Forelimb muscle (tissue), 1 donor: ENCODE results near the gene TUBB3. TPM values are rescaled to one million over a fixed set of nuclear protein-coding genes. Genes with fewer than 3 reads are reported as not detected.

ENCODE experiments used
- DNase-seq: peaks from one replicate; pipeline ENCODE4 v3.0.0-alpha.2; 2013; ENCODE audit warnings: low read depth
- polyA plus RNA-seq: library from polyadenylated mRNA; unstranded; fragments of 120-200 nt; gene quantifications from one replicate; pipeline ENCODE4 v1.2.1, GENCODE V29; 2013; ENCODE audit not compliant: insufficient read length

TUBB3 gene
- polyA plus RNA-seq, 1 donor, result 6.1 TPM

DNA sequence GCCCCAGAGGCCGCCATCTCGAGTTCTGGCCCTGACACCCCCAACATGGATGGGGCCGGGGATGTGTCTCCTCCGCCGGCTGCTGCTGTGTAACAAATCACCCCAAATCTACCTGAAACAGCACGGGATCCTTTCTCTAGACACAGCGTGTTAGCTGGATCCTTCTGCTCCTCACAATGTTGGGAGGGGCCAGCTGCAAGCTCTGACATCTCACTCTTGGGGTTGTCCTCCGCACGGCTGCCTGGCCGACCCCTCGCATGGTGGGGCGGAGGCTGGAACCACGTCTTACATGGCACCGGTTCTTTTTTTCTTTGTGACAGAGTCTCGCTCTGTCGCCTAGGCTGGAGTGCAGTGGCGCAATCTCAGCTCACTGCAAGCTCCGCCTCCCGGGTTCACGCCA is 13.8 kb downstream of the TUBB3 start:
- no peak for DNase-seq

DNA sequence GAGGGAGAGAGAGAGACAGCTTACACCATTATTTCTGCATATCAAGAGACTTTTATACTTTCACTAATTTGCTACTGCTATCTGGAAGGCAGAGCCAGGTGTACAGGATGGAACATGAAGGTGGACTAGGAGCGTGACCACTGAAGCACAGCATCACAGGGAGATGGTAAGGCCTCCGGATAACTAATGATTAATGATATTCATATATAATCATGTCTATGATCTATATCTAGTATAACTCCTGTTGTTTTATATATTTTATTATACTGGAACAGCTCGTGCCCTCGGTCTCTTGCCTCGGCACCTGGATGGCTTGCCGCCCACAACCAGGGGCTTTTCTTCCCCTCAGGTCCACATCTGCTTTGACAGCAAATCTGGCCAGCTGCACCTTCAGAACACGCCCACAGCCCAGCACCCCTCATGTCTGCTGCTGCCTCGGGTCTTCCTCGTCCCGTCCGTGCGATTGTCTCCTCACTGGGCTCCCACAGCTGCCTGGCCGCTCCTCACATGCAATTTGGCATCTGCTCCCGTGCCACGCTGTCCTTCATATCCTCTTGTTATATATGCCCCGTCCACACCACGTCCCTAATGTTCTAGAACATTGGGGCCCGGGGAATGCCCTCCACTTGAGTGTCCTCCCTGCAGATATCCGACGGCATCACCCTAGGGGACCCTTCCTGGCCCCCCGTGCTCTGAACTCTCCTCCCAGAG is 15.2 kb downstream of the TUBB3 start:
- DNase-seq, result no peak

DNA sequence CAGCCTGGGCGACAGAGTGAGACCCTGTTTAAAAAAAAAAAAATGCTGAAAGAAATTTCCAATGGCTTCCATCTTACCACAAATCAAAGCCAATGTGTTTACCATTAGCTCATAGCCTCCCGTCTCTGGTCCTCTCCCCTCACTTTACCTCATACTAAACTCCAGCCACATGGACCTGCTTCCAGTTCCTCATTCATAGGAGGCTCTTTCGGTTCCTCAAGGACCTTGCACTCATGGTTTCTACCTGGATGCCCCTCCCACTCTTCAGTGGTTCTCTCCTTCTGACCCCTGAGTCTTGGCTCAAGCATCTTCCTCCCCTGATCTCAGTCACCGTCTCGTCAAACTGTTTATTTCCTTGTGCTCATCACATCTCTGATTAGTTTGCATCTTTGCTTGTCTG is 21.6 kb downstream of the TUBB3 start:
- DNase-seq, result no peak

DNA sequence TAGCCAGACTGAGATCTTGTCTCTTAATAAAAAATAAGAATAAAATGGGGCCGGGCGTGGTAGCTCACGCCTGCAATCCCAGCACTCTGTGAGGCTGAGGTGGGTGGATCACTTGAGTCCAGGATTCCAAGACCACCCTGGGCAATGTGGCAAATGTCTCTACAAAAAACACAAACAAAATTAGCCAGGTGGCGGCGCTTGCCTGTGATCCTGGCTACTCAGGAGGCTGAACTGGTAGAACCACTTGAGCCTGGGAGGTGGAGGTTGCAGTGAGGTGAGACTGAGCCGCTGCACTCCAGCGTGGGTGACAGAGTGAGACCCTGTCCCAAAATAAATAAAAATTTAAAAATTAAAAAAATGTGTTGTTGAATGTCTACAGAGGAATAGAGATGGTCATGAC is 22.5 kb downstream of the TUBB3 start:
- DNase-seq, result no peak

DNA sequence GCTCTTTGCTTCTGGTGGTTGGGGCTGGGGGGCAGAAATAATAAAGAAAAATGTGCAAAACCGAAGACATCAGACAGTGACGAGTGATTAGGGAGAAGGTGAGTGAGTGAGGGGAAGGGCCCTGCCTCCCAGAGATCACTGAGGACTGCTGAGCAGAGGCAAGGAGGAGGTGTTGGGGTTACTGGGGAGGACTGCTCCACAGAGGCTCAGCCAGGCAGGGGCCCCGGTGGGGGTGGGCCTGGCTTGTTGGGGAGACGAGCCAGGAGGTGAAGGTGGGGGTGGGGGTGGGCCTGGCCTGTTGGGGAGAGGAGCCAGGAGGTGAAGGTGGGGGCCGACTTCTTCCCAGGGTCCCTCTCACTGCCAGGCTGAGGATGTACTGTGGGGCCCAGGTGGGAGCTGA is 23.4 kb downstream of the TUBB3 start:
- DNase-seq, result no peak

DNA sequence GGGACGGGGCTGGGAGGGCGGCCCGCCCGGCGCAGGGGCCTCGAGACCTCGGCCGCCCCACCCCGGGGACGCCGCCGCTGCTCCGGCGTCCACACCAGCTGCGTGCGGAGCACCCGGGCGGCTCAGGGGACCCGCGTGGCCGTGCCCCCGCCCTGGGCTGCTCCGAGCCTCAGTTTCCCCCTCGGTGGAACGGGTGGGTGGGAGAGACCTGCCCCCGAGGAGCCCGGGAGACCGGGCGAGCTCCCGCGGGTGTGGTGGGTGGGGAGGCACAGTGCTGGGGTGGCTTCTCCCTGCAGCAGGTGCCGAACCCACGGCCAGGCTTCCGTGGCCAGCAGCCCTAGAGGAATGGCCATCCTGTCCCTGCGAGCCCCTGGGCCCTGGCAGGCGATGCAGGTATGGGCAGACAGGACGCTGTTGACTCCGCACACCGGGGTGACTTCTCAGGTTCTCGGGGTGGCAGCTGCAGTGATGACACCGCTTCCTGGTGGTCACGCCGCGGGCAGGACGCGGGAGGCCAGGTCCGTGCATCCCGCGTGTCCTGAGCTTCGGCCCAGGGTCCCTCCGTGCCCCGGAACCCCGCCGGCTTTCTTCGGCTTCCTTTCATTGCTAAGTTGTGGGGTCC is 26.1 kb downstream of the TUBB3 start:
- no peak for DNase-seq

DNA sequence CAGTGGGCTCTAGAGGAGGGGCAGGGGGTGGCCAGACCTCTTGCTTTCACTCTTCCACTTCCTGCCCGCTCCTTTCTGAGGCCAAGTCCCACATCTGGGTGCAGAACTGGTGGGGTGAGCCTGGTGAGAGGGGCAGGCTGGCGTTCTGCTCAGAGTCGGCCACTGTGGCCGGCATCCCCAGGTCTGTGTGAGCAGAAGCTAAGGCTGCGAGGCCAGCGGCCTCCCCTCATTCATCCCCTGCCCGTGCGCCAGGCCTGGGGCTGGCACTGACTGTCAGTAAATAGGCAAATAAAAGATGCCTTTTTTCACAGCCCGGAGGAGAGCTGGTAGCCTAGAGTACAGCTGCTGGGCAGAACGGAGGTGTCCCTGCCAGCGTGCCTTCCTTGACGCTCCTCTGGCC is 26.6 kb downstream of the TUBB3 start:
- no peak for DNase-seq

DNA sequence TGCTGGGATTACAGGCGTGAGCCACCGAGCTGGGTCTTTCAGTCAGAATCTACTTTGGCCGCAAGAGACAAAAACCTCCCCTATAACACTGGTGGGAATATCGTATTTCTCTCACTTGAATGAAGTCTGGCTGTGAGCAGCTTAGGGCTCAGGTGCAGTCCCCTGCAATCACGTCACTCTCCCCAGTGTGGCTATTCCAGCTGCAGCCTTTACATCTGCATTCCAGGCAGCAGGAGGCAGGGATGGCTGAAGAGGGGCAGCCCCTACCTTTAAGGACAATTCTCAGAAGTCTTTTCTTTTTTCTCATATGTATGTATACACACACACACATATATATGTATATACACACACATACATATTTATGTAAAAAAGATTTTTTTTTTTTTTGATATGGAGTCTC is 28.4 kb downstream of the TUBB3 start:
- no peak for DNase-seq

DNA sequence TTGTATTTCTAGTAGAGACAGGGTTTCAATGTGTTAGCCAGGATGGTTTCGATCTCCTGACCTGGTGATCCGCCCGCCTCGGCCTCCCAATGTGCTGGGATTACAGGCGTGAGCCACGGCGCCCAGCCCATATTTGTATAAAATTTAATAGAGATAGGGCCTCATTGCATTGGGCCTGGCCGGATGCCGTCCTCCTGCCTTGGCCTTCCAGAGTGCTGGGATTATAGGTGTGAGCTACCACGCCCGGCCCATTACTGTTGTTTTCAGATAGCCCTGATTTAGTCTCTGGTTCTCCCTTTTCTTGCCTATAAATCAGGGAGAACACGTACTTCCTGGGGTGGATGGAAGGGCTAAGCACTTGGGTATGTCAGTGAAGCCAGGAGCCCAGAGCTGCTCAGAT is 28.9 kb downstream of the TUBB3 start:
- DNase-seq, result no peak

DNA sequence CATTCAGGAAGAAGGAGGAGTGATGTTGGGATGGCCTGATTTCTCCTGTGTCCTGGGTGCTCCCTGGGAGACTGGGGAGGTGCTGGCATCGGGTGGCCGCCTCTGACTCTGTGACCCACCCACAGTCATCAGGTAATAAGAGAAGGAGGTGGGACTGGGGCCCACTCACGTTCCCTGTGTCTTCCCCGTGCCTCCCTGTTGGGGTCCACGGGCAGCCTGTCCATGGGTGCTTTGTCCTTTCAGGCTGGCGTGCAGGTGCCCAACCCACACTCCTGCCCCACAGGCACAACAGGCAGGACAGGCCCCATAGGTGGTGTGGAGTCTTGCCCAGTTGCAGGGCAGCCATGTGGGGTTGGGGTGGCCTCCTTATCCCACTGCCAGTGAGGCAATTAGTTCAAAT is 29.4 kb downstream of the TUBB3 start:
- DNase-seq, result no peak

DNA sequence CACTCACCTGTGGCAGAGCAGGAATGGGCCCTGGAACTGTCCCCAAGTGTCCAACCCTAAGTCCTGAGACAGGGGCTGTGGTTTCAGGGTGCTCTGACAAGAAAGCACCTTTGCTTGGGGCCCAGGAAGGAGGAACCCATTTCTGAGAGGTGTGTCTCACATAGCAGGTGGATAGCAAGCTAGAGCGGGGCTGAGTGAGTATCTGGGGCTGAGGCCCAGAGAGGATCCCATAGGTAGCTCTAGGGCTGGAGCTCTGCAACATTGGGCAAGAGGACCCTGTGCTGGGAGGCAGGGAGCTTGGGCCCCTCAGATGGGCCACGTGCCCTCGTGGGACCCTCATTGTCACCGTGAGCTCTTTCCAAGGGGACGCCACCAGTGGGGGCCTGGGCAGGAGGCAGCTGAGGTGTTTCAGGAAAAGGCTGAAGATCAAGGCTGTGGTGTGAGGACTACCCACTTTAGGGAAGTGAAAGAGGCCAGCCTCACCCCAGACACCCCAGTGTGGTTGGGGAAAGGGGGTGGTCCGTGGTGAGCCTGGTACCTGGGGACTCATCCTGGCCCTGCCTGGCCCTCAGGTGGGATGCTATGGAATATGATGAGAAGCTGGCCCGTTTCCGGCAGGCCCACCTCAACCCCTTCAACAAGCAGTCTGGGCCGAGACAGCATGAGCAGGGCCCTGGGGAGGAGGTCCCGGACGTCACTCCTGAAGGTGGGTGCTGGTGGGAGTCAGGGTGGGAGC is 30.7 kb downstream of the TUBB3 start:
- no peak for DNase-seq

DNA sequence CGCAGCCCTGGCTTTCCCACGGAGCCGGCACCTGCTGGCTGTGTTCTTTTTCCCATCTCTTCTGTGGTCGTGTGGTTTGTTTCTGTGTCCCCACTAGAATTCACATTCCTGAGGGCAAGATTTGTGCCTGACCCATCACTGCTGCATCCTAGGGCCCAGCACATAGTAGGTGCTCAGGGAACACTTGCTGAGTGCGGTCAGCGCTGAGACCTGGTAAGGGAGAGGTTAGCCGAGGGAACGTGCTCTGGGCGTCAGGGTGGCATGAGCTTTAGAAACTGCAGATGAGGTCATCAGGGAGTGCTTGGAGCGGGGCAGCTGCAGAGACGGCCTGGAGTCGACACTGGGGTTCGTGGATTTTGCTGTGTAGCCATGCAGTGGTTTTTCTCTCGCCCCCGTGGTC is 31.3 kb downstream of the TUBB3 start:
- DNase-seq, result no peak

DNA sequence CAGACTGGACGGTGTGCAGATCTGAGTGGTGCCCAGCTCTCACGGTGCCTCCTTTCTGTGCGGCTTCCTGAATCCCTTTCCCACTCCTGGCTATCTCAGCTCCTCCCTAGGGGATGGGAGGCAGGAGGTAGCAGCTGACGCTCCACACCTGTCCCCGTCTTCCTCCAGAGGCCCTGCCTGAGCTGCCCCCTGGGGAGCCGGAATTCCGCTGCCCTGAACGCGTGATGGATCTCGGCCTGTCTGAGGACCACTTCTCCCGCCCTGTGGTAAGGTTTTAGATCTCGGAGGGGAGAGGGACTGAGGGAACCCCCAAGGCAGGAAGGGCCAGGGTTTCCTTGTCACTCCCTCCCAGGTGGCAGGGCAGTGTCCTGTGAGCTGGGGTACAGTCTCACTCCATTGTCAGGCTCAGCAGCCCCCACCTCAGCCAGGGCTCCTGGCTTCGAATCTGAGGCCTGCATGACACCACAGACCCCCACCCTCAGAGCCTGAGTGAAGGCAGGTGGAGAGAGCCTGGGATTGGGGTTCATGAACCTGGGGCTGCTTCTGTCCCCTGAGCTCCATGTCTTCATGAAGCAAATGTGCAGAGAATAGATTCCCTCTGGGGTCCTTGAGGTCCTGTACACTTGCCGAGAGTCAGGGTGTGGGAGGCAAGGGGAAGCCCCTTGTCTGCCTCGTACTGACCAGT is 32.0 kb downstream of the TUBB3 start:
- DNase-seq, result no peak

DNA sequence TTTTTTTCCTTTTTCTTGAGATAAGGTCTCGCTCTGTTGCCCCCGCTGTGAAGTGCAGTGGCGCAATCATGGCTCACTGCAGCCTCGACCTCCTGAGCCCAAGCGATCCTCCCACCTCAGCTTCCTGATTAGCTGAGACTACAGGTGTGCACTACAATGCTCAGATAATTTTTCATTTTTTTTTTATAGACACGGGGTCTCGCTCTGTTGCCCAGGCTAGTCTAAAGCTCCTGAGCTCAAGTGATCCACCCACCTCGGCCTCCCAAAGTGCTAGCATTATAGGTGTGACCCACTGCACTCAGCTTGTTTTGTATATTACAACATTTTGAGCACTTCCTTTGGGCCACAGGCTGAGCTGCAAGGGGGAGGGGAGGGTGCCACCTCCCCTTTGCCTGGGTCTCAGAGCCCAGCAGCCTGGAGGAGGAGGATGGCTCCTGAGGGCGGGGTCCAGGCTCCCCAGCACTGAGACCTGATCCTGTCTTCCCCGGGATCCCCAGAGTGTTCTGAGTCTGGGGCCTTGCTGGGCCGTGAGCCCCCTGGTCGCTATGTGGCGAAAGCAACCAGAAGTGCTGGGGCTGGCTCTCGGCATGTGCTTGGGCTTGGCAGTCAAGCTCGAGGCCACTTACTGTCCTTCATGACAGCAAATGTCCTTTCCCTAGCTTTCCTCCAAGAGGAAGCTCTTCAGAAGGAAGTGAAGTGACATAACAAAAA is 33.5 kb downstream of the TUBB3 start:
- no peak for DNase-seq

DNA sequence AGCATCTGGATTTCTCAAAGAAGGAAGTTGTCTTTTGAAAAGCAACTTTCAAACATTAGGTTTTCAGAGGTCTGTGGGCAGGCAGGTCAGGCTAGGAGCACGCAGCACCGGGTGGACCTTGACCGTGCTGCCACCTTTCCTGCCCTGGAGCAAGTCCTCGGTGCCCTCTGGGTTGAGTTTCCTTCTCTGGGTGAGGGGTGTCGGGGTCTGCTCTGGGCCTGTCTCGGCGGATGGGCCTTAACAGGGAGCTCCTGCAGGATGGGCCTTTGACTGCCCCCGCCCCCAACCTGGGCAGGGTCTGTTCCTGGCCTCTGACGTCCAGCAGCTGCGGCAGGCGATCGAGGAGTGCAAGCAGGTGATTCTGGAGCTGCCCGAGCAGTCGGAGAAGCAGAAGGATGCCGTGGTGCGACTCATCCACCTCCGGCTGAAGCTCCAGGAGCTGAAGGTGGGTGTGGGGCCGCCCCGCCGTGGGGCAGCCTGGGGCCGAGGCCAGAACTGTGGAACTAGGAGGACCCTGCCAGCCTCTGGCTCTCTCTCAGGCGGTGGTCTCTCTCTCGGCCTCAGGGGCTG is 34.2 kb downstream of the TUBB3 start:
- no peak for DNase-seq

DNA sequence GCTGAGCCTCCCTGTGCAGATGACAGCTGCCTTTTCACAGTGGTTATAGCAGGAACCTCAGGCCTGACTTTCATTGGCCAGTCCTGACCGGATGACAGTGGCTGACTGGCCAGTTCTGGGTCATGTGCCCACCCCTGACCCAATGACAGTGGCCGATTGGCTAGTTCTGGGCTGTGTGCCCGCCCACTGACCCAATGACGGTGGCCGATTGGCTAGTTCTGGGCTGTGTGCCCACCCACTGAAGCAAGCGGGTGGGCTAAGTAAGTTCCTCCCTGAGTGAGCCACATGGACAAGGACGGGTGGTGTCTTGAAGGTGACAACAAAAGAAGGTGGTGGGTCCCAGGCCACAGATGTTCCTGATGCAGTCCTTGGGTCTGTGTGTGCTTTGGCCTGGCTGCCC is 34.9 kb downstream of the TUBB3 start:
- no peak for DNase-seq

DNA sequence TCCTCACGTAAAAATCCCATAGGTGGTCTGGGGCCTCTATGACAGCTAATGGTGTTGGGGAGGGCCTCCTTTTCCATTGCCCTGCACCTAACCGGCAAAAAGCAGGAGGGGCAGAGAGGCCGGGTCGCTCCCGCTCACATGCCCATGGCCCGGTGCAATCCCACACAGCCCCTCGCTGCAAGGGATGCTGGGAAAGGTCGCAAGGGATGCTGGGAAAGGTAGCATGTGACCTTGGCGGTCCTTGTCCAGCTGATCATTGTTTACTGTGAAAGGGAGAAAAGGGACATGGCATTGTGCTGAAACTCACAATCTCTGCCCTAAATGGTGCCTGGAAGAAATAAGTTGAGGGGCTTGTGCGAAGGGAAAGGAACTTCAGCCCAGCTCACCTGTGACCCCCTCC is 35.5 kb downstream of the TUBB3 start:
- no peak for DNase-seq

DNA sequence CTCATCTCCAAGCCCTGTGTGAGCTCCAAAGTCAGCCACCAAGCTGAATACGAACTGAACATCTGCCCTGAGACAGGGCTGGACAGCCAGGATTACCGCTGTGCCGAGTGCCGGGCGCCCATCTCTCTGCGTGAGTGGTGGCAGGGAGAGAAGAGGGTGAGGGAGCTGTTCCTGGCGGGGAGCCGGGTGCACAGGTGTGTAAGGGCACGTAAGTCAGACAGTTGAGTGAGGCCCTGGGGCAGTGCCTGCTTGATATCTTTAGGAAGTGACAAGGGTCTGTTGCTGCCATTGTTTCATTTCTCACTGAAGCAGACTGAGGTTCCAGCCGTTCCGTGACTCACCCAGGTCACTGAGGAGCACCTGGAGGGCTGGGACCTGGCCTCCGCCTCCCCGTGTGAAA is 37.8 kb downstream of the TUBB3 start:
- no peak for DNase-seq

DNA sequence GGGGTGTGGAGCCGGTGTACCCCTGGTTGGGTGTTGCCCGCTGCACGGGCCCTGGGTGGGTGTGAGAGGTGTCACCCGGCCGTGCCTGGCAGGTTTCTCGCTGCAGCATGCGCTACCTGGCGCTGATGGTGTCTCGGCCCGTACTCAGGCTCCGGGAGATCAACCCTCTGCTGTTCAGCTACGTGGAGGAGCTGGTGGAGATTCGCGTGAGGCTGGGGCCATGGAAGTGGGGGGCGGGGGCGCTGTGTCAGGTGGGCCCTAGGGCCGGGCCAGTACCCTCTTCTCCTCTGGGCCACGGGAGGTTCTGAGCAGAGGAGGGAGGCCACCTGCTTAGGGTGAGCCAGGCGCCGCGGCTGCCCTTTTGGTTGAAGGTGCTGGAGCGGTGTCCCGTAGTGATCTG is 38.8 kb downstream of the TUBB3 start:
- no peak for DNase-seq

DNA sequence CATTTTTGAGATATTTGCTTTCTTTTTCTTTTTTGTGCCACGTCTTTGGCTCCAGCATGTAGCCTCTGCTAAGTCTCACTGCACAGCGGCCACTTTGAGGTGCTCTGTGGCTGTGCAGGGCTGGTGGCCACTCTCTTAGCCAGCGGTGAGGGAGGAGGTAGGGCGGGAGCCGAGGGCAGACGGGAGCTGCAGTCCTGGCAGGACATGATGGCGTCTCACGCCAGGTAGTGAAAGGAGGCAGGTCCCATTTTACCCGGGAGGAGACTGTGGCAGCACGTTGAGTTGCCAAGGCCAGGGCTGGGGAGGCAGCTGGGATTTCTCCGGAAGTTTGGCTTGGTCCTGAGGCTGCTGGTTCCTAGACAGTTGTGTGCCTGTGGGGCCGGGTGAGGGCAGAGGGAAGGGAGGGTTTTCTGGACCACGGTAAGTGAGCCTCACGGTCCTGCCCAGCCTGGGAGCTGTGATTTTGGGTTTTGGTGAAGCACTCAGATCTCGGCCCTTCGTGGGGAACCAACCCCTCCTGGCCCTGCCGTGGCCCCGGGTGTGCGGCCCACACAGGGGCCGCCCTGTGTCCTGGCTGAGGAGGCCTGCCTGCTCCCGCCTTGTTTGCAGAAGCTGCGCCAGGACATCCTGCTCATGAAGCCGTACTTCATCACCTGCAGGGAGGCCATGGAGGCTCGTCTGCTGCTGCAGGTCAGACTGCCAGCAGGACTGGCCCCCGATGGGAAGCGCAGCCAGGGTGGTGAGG is 39.8 kb downstream of the TUBB3 start:
- DNase-seq, result no peak

DNA sequence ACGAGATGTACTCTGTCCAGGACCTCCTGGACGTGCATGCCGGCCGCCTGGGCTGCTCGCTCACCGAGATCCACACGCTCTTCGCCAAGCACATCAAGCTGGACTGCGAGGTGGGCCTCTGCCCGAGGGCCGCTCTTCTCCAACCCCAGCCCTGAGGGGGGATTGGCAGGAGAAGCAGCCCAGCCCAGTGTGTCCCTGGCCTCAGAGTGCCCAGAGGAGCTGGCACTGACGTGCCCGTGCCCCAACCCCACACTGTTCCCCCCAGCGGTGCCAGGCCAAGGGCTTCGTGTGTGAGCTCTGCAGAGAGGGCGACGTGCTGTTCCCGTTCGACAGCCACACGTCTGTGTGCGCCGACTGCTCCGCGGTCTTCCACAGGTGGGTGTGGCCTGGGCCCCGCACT is 41.1 kb downstream of the TUBB3 start:
- DNase-seq, result no peak
